Measurements from ENCODE around the gene OR51E2. TPM values are rescaled to one million over a fixed set of nuclear protein-coding genes. Genes with fewer than 3 reads are reported as not detected.
"Not testable (repeated sequence)": the region's sequence is repeated elsewhere in the genome, so short reads cannot be mapped to it uniquely, and the experiment has no call there.

Gene OR51E2, protein sequence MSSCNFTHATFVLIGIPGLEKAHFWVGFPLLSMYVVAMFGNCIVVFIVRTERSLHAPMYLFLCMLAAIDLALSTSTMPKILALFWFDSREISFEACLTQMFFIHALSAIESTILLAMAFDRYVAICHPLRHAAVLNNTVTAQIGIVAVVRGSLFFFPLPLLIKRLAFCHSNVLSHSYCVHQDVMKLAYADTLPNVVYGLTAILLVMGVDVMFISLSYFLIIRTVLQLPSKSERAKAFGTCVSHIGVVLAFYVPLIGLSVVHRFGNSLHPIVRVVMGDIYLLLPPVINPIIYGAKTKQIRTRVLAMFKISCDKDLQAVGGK
- total RNA-seq: under 1 TPM in 1 of 4 donors, not detected in 3; 0.21 TPM

DNA sequence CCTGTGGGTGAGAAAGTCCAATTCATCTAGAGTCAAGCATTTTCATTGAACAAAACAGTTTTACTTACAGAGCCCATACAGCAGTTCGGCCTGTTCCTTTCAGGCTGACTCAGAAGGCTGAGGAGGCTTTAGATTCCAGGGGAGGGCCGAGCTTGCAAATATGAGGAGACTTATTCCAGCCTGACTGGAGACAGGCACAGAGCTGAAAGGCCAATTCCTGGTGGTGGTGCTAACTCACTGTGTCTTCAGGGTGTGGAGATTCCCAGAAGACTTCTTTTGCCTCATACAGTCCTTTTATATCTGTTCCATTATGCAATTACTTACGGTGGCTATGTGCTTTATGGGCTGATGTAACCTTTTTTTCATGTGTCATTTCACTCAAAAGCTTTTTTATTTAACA is at the start of gene OR51E2:
TSS of gene OR51E2 (minus strand) at position 269 of the 400 bp plus-strand sequence. CDS start 15,142 bp downstream, outside the sequence.
- no peaks in the 10 kb centered on the region for H3K36me3 ChIP-seq
- WGBS, 2 donors: 53 to 69% methylated on average over 3 of the region's 3 CpGs
- no peaks in the 10 kb centered on the region for H3K4me1 ChIP-seq
- DNase-seq: no peak
- no peak within 1 kb of the TSS for H3K27ac ChIP-seq
- TF ChIP-seq POLR2A (IDR thresholded peaks at IDR 0.05): no peak
- TF ChIP-seq, protein P1, sequence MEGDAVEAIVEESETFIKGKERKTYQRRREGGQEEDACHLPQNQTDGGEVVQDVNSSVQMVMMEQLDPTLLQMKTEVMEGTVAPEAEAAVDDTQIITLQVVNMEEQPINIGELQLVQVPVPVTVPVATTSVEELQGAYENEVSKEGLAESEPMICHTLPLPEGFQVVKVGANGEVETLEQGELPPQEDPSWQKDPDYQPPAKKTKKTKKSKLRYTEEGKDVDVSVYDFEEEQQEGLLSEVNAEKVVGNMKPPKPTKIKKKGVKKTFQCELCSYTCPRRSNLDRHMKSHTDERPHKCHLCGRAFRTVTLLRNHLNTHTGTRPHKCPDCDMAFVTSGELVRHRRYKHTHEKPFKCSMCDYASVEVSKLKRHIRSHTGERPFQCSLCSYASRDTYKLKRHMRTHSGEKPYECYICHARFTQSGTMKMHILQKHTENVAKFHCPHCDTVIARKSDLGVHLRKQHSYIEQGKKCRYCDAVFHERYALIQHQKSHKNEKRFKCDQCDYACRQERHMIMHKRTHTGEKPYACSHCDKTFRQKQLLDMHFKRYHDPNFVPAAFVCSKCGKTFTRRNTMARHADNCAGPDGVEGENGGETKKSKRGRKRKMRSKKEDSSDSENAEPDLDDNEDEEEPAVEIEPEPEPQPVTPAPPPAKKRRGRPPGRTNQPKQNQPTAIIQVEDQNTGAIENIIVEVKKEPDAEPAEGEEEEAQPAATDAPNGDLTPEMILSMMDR (IDR thresholded peaks at IDR 0.05): no peak
- intact Hi-C loops (cut with DNase I): no loop called here
- H3K4me3 ChIP-seq: no peak within 1 kb of the TSS
- no peaks in the 10 kb centered on the region for H3K9me3 ChIP-seq
- no peaks in the 10 kb centered on the region for H3K27me3 ChIP-seq

DNA sequence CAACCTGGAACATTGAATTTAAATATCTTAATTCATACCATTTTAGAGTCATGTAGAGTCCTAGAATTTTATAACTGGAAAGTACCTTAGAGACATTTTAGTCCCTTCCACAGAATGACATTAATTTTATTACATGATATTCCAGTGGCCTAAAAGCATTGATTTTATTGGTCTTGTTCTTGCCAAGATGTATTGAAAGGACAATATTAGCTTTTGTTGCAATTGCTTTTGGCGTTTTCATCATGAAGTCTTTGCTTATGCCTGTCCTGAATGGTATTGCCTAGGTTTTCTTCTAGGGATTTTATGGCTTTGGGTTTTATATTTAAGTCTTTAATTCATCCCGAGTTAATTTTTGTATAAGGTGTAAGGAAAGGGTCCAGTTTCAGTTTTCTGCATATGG is 43.1 kb upstream of the OR51E2 start:
- WGBS, 2 donors: 80% methylated on average over 2 of the region's 2 CpGs
- no peak for DNase-seq
- Histone ChIP-seq H3K9me3 (no peaks in the 10 kb centered on the region), H3K27ac (no peak overlapping the region), H3K36me3 (no peaks in the 10 kb centered on the region), H3K4me1 (no peaks in the 10 kb centered on the region), H3K4me3 (no peak overlapping the region), H3K27me3 (no peaks in the 10 kb centered on the region)
- TF ChIP-seq, protein P1 (IDR thresholded peaks at IDR 0.05): no peak
- TF ChIP-seq POLR2A (IDR thresholded peaks at IDR 0.05): no peak
- intact Hi-C loops (cut with DNase I): no loop called here

GRCh38 chr11:4727171-4727570 is 29.5 kb upstream of the OR51E2 start:
- intact Hi-C loops (cut with DNase I): no loop called here
- Histone ChIP-seq H3K27ac (no peak overlapping the region), H3K9me3 (no peaks in the 10 kb centered on the region), H3K4me1 (no peaks in the 10 kb centered on the region), H3K4me3 (no peak overlapping the region), H3K36me3 (no peaks in the 10 kb centered on the region), H3K27me3 (no peaks in the 10 kb centered on the region)
- no peak for DNase-seq
- TF ChIP-seq, protein P1 (IDR thresholded peaks at IDR 0.05): no peak
- TF ChIP-seq POLR2A (IDR thresholded peaks at IDR 0.05): no peak
- WGBS, 2 donors: 76 to 81% methylated on average over 2 of the region's 2 CpGs

GRCh38 chr11:4722616-4723534 is 25.2 kb upstream of the OR51E2 start:
- H3K4me3 ChIP-seq; H3K4me1 ChIP-seq; intact Hi-C loops (cut with DNase I); H3K27ac ChIP-seq; H3K9me3 ChIP-seq; DNase-seq; H3K27me3 ChIP-seq; H3K36me3 ChIP-seq: not testable (repeated sequence)
- WGBS, 2 donors: 90 to 92% methylated on average over 10 to 17 of the region's 33 CpGs

- H3K27me3 ChIP-seq: no peaks in the 10 kb centered on the region
- DNase-seq: no peak
- no peak for TF ChIP-seq POLR2A (IDR thresholded peaks at IDR 0.05)
- TF ChIP-seq, protein P1 (IDR thresholded peaks at IDR 0.05): no peak
- WGBS, 2 donors: 76 to 81% methylated on average over 5 of the region's 5 CpGs
- no peaks in the 10 kb centered on the region for H3K4me1 ChIP-seq
- no peaks in the 10 kb centered on the region for H3K9me3 ChIP-seq
- intact Hi-C loops (cut with DNase I): no loop called here
- H3K27ac ChIP-seq: no peak overlapping the region
- H3K4me3 ChIP-seq: no peak overlapping the region
- H3K36me3 ChIP-seq: no peaks in the 10 kb centered on the region
Observed at GRCh38 chr11:4714300-4714699, 16.6 kb upstream of the OR51E2 start.

All from esophagus squamous epithelium (tissue), 5 donors.